WI38 (cell line): Measurements from ENCODE around the gene SUGCT.

Experiments used
- H3K4me3 ChIP-seq: 2 replicates; pipeline ENCODE4 v1.5.1; 2011; ENCODE audit warnings: low read depth, mild to moderate bottlenecking, control low read depth, low read length
- TF ChIP-seq, protein P1 (sequence below): IDR thresholded peaks from 2 replicates; pipeline ENCODE4 v1.5.1; 2012; ENCODE audit warnings: low read depth, mild to moderate bottlenecking, control low read depth, low read length

The SUGCT gene

GRCh38 chr7:40572810-40573465 is 438.1 kb downstream of the SUGCT start:
- no peak overlapping the region for H3K4me3 ChIP-seq
- TF ChIP-seq, protein P1, sequence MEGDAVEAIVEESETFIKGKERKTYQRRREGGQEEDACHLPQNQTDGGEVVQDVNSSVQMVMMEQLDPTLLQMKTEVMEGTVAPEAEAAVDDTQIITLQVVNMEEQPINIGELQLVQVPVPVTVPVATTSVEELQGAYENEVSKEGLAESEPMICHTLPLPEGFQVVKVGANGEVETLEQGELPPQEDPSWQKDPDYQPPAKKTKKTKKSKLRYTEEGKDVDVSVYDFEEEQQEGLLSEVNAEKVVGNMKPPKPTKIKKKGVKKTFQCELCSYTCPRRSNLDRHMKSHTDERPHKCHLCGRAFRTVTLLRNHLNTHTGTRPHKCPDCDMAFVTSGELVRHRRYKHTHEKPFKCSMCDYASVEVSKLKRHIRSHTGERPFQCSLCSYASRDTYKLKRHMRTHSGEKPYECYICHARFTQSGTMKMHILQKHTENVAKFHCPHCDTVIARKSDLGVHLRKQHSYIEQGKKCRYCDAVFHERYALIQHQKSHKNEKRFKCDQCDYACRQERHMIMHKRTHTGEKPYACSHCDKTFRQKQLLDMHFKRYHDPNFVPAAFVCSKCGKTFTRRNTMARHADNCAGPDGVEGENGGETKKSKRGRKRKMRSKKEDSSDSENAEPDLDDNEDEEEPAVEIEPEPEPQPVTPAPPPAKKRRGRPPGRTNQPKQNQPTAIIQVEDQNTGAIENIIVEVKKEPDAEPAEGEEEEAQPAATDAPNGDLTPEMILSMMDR, result no peak

DNA sequence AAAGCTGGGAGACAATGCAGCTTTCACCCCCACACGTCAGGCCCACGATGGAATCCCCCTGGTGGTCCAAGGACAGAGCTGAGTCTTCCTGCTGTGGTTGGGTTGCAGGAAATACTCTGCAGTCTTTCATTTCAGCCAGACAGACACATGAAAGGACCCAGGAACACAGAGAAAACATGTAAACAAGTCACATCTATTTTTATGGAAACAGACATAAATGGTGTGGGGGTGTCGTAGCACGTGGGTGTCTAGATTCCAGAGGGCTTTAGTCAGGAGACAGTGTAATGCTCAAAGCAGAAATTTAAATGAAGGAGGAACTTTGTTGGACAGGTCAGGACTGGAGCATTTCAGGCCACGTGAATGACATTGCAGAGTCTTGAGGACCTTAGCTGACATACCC is 444.6 kb downstream of the SUGCT start:
- TF ChIP-seq, protein P1, result 0 out of 2 replicates have a peak, but pooled peaks have one; percentile 8
- no peak overlapping the region for H3K4me3 ChIP-seq

DNA sequence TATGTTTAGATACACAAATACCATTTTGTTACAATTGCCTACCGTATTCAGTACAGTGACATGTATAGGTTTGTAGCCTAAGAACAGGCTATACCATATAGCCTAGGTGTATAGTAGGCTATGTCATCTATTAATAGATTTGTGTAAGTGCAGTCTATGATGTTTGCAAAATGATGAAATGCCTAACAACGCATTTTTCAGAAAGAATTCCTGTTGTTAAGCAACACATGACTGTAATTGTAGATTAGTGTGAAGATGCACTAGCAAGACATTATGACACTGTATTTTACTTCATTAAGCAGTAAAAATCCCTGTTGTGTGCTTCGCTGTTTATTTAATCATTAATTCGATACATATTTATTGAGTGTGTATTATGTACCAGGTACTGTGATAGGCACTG is 446.0 kb downstream of the SUGCT start:
- no peak overlapping the region for H3K4me3 ChIP-seq
- TF ChIP-seq, protein P1, result no peak

GRCh38 chr7:40582539-40582938 is 447.7 kb downstream of the SUGCT start:
- TF ChIP-seq, protein P1, result no peak
- H3K4me3 ChIP-seq, result no peak overlapping the region

- H3K4me3 ChIP-seq, result no peak overlapping the region
- TF ChIP-seq, protein P1, result no peak
These were observed 449.1 kb downstream of the SUGCT start for GRCh38 chr7:40583667-40584444.

DNA sequence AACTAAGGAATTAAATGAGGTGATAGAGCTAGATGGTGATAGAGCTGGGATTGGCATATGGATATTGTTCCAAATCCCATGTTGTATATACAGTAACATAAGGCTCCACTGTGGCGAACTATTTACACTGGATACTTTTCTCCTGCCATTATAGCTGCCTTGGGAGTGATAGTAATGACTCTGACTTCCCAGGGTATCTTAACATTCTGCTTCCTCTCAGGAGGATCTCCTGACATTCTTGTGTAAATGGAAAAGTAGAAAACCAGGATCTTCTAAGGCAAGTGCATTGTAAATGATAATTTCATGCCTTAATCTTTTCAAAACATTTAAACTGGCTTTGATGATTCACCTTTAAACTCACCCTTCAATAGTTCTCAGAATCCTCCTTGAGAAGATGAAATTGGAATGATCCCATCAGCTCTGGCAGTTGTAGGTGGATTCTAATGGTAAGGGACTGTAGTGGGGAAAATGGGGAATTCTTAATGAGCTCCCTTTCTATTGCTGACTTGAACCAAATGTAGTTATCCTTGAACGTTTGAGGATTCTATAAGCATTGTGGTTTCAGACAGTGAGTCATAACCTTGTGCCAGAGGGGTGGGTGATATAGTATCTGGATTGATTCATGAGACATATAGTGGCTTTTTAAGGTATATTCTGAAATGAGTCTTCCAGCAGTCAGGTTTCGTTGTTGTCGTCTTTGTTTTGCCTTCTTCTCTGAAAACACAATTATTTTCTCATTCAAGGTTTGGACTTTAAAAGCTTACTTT is 450.0 kb downstream of the SUGCT start:
- H3K4me3 ChIP-seq, result no peak overlapping the region
- TF ChIP-seq, protein P1, result no peak

- TF ChIP-seq, protein P1, result no peak
- no peak overlapping the region for H3K4me3 ChIP-seq
These were observed 451.4 kb downstream of the SUGCT start for GRCh38 chr7:40586197-40586596.
